IMR-90 (cell line): ENCODE results near the gene TM2D3. TPM values are rescaled to one million over a fixed set of nuclear protein-coding genes. Genes with fewer than 3 reads are reported as not detected.

Source experiments
- ATAC-seq: fragments of 200-7000 bp; cut with Tn5 transposase; 2 replicates; pipeline ENCODE4 v1.9.1; 2020; ENCODE audit warnings: low read depth, mild to moderate bottlenecking, moderate library complexity
- BruUV-seq: library from RNA; stranded (reverse); fragments of 400-500 nt; replicated peaks from 2 replicates; lab custom pipeline; 2021; lab: Mats Ljungman, UMichigan
- CTCF ChIA-PET: fragments of 300-600 bp; formaldehyde crosslinking; extraction: SDS; loops from one replicate; lab custom pipeline; 2021; ENCODE audit warnings: antibody characterized with exemption; lab: Yijun Ruan, JAX
- POLR2A ChIA-PET: fragments of 300-600 bp; sonication (Branson Sonifier 250); formaldehyde crosslinking; loops from one replicate; lab custom pipeline; 2022; ENCODE audit warnings: antibody characterized with exemption; ENCODE audit not compliant: unreplicated experiment; lab: Charles Lee
- DNase-seq: peaks from one replicate; pipeline ENCODE4 v3.0.0; 2013
- H2AFZ ChIP-seq: replicated peaks from 2 replicates; pipeline ENCODE3; 2013; ENCODE audit warnings: low read length, mild to moderate bottlenecking; ENCODE audit not compliant: poor library complexity
- H2AK5ac ChIP-seq: 2 replicates; pipeline ENCODE4 v1.6.1; 2013; ENCODE audit warnings: low read depth, low read length, inconsistent platforms
- H2AK9ac ChIP-seq: replicated peaks from 2 replicates; pipeline ENCODE3; 2013; ENCODE audit warnings: mild to moderate bottlenecking, low read depth, low read length, moderate library complexity; ENCODE audit not compliant: poor library complexity
- H2BK120ac ChIP-seq: 2 replicates; pipeline ENCODE4 v1.6.1; 2013; ENCODE audit warnings: low read depth, low read length, inconsistent platforms
- H2BK15ac ChIP-seq: 3 replicates; pipeline ENCODE4 v1.6.1; 2013; ENCODE audit warnings: low read depth, low read length, inconsistent platforms
- H2BK20ac ChIP-seq: 2 replicates; pipeline ENCODE4 v1.6.1; 2013; ENCODE audit warnings: low read depth, mild to moderate bottlenecking, inconsistent platforms, low read length, moderate library complexity
- H2BK5ac ChIP-seq: 2 replicates; pipeline ENCODE4 v1.6.1; 2013; ENCODE audit warnings: mild to moderate bottlenecking, low read depth, low read length, inconsistent platforms; ENCODE audit not compliant: poor library complexity, severe bottlenecking
- H3K14ac ChIP-seq: replicated peaks from 2 replicates; pipeline ENCODE4 v1.6.1; 2013; ENCODE audit warnings: low read depth, low read length, inconsistent platforms
- H3K18ac ChIP-seq: 2 replicates; pipeline ENCODE4 v1.6.1; 2013; ENCODE audit warnings: low read depth, low read length, control low read depth
- H3K23ac ChIP-seq: 2 replicates; pipeline ENCODE4 v1.6.1; 2013; ENCODE audit warnings: low read depth, low read length, inconsistent platforms
- H3K27ac ChIP-seq: 2 replicates; pipeline ENCODE4 v1.5.1; 2013; ENCODE audit warnings: mild to moderate bottlenecking, control low read depth, low read length; ENCODE audit not compliant: insufficient read depth
- H3K27me3 ChIP-seq: 2 replicates; pipeline ENCODE4 v1.6.1; 2013; ENCODE audit warnings: low read length; ENCODE audit not compliant: control insufficient read depth, insufficient read depth
- H3K36me3 ChIP-seq: 2 replicates; pipeline ENCODE4 v1.6.1; 2013; ENCODE audit warnings: low read length, mixed read lengths; ENCODE audit not compliant: control insufficient read depth, insufficient read depth
- H3K4ac ChIP-seq: 2 replicates; pipeline ENCODE4 v1.6.1; 2013; ENCODE audit warnings: low read depth, low read length, inconsistent platforms
- H3K4me1 ChIP-seq: 2 replicates; pipeline ENCODE4 v1.6.1; 2013; ENCODE audit warnings: low read length, mixed read lengths; ENCODE audit not compliant: control insufficient read depth, insufficient read depth
- H3K4me2 ChIP-seq: 2 replicates; pipeline ENCODE4 v1.6.1; 2013; ENCODE audit warnings: low read depth, mild to moderate bottlenecking, control low read depth, low read length, moderate library complexity
- H3K4me3 ChIP-seq: 2 replicates; pipeline ENCODE4 v1.5.1; 2013; ENCODE audit warnings: low read depth, mild to moderate bottlenecking, control low read depth, low read length, moderate library complexity; ENCODE audit not compliant: insufficient read depth
- H3K56ac ChIP-seq: 2 replicates; pipeline ENCODE4 v1.6.1; 2013; ENCODE audit warnings: low read length, inconsistent platforms; ENCODE audit not compliant: insufficient read depth; ENCODE audit errors: extremely low read depth
- H3K79me1 ChIP-seq, 2 experiments: 2 replicates each; pipeline ENCODE4 v1.6.1; 2013; ENCODE audit warnings: low read length in 2 of 2, inconsistent platforms in 1 of 2, low read depth in 1 of 2
- H3K9ac ChIP-seq: 2 replicates; pipeline ENCODE4 v1.6.1; 2013; ENCODE audit warnings: low read depth, low read length, control low read depth
- H3K9me1 ChIP-seq: 2 replicates; pipeline ENCODE4 v1.6.1; 2013; ENCODE audit warnings: low read length, inconsistent platforms; ENCODE audit not compliant: insufficient read depth
- H3K9me3 ChIP-seq: 2 replicates; pipeline ENCODE4 v1.6.1; 2013; ENCODE audit warnings: low read length; ENCODE audit not compliant: control insufficient read depth, insufficient read depth
- H4K20me1 ChIP-seq: 2 replicates; pipeline ENCODE4 v1.6.1; 2013; ENCODE audit warnings: low read length, inconsistent platforms; ENCODE audit not compliant: insufficient read depth
- H4K5ac ChIP-seq: 2 replicates; pipeline ENCODE4 v1.6.1; 2013; ENCODE audit warnings: mild to moderate bottlenecking, low read depth, low read length, control low read depth
- H4K8ac ChIP-seq, 2 experiments: 2 replicates each; pipeline ENCODE4 v1.6.1; 2013; ENCODE audit warnings: low read depth in 2 of 2, low read length in 2 of 2, control low read depth in 1 of 2, inconsistent platforms in 1 of 2
- H4K91ac ChIP-seq: 2 replicates; pipeline ENCODE4 v1.6.1; 2013; ENCODE audit warnings: low read depth, low read length, inconsistent platforms; ENCODE audit not compliant: insufficient read depth
- BHLHE40 ChIP-seq: fragments of 150-350 bp; IDR thresholded peaks from 2 replicates; pipeline ENCODE4 v1.6.1; 2016; ENCODE audit warnings: mild to moderate bottlenecking, low read depth, low read length
- CEBPB ChIP-seq: IDR thresholded peaks from 2 replicates; pipeline ENCODE4 v1.6.1; 2012; ENCODE audit warnings: low read depth, low read length, improper control_type of control experiment
- CHD1 ChIP-seq: IDR thresholded peaks from 2 replicates; pipeline ENCODE4 v1.6.1; 2012; ENCODE audit warnings: low read depth, low read length, improper control_type of control experiment
- CTCF ChIP-seq: conservative IDR thresholded peaks from 2 replicates; pipeline ENCODE4 v1.5.1; 2012; ENCODE audit warnings: mild to moderate bottlenecking, low read depth, low read length, improper control_type of control experiment
- FOS ChIP-seq: fragments of 150-350 bp; IDR thresholded peaks from 2 replicates; pipeline ENCODE4 v1.6.1; 2016; ENCODE audit warnings: low read depth, low read length
- MAFK ChIP-seq: IDR thresholded peaks from 2 replicates; pipeline ENCODE4 v1.6.1; 2012; ENCODE audit warnings: low read depth, low read length, improper control_type of control experiment
- MAZ ChIP-seq: IDR thresholded peaks from 2 replicates; pipeline ENCODE4 v1.6.1; 2012; ENCODE audit warnings: low read depth, mild to moderate bottlenecking, low read length, improper control_type of control experiment, moderate library complexity, borderline replicate concordance
- MXI1 ChIP-seq: IDR thresholded peaks from 2 replicates; pipeline ENCODE4 v1.6.1; 2012; ENCODE audit warnings: low read depth, mild to moderate bottlenecking, low read length, moderate library complexity, borderline replicate concordance
- NFE2L2 ChIP-seq: fragments of 150-350 bp; IDR thresholded peaks from 2 replicates; pipeline ENCODE4 v1.6.1; 2016; ENCODE audit warnings: low read depth, mild to moderate bottlenecking, low read length
- POLR2A ChIP-seq: IDR thresholded peaks from 2 replicates; pipeline ENCODE4 v1.6.1; 2012; ENCODE audit warnings: mild to moderate bottlenecking, low read depth, low read length
- RAD21 ChIP-seq: IDR thresholded peaks from 2 replicates; pipeline ENCODE4 v1.6.1; 2012; ENCODE audit warnings: low read length, improper control_type of control experiment
- RCOR1 ChIP-seq: IDR thresholded peaks from 2 replicates; pipeline ENCODE4 v1.6.1; 2012; ENCODE audit warnings: mild to moderate bottlenecking, low read length, improper control_type of control experiment; ENCODE audit not compliant: insufficient replicate concordance
- RFX5 ChIP-seq: IDR thresholded peaks from 2 replicates; pipeline ENCODE4 v1.8.0; 2012; ENCODE audit warnings: low read depth, mild to moderate bottlenecking, low read length, moderate library complexity
- SMC3 ChIP-seq: fragments of 150-350 bp; IDR thresholded peaks from 2 replicates; pipeline ENCODE4 v1.6.1; 2016; ENCODE audit warnings: low read depth, mild to moderate bottlenecking, antibody characterized with exemption, low read length, moderate library complexity
- WGBS, 2 experiments: methylation state at CpG; one replicate each; pipeline versions ENCODE4 v1.1.5 to v1.1.7; 2013; ENCODE audit warnings: missing lambda C conversion rate in 2 of 2; ENCODE audit not compliant: insufficient read length in 1 of 2; ENCODE audit errors: extremely low coverage in 2 of 2; 5-methylcytosine and 5-hydroxymethylcytosine counted together
- dilution Hi-C: fragments of 300-500 bp; cut with HindIII; formaldehyde crosslinking; loops from one replicate; pipeline ENCODE4 v1.14.3; 2018; ENCODE audit warnings: low sequenced_read_pairs; ENCODE audit not compliant: unreplicated experiment
- in situ Hi-C: fragments of 300-500 bp; cut with MboI; formaldehyde crosslinking; loops from 3 replicates; pipeline ENCODE4 v1.14.3; 2019; ENCODE audit warnings: low sequenced_read_pairs, inconsistent platforms, mixed read lengths
- intact Hi-C: fragments of 100-400 bp; cut with micrococcal nuclease; formaldehyde crosslinking; loops from 2 replicates; pipeline ENCODE4 v1.10.0; 2022
- polyA plus RNA-seq, 3 experiments: library from polyadenylated mRNA; depleted of rRNA; stranded (reverse); fragments of >200 nt; gene quantifications; 2 replicates each; pipeline ENCODE4 v1.2.3, GENCODE V29; 2012; ENCODE audit warnings: low replicate concordance in 1 of 3
- total RNA-seq: library from RNA; depleted of rRNA; stranded (reverse); fragments of >200 nt; gene quantifications from 2 replicates; pipeline ENCODE4 v1.2.3, GENCODE V29; 2012
- TF ChIP-seq, protein P1 (sequence below): fragments of 150-350 bp; IDR thresholded peaks from 2 replicates; pipeline ENCODE4 v1.6.1; 2016; ENCODE audit warnings: low read depth, mild to moderate bottlenecking, low read length, moderate library complexity, borderline replicate concordance
- TF ChIP-seq, protein P2 (sequence below): fragments of 150-350 bp; IDR thresholded peaks from 2 replicates; pipeline ENCODE4 v1.6.1; 2017; ENCODE audit warnings: mild to moderate bottlenecking, antibody characterized with exemption, low read length, low read depth

Gene TM2D3
- total and polyA plus RNA-seq, 2 of the 4 experiments (the other 2 are of a cell fraction) = 27.4 to 34.5 TPM

DNA sequence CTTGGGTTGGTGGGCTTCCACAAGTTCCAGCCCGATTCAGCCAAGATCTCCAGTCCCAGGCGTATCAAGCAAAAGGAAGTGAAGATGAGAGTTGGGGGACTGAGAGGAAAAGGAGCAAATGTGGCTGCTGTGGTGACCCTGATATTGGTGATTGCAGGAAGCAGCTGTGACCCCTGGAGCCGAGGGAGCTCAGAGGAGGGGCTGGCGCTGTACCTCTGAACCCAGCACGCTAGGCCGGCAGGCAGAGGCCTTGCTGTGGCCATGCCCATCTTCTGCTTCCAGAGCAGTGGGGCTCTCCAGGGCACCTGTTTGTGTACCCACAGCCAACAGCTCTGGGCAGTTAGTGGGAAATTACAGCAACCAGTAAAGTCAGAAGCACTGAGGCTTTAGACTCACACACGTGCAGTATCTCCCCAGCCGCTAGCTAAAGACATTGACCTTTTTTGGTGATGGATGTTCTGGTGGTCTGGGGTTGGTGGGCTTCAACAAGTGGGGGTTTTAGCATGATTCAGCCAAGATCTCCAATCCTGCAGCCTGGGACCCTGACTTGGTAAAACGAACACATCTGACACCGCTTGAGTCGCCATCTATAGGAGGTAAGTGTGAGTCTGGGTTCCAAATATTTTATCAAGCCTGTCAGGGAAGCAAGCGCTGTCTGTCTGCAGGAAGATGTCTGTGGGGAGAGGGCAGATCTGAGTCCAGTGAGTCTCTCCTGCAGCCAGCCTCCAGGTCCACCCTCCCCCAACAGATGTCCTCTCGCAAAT is 33.1 kb downstream of the TM2D3 start:
- Histone ChIP-seq H3K27me3 (no peaks in the 10 kb centered on the region; the same call in 1 of the 2 replicates), H4K20me1 (no peaks in the 10 kb centered on the region), H2BK120ac (no peak overlapping the region), H3K4me3 (no peak overlapping the region), H2BK20ac (no peak overlapping the region), H3K4me1 (peaks cover 3% of the 10 kb centered on the region), H3K27ac (no peak overlapping the region), H3K18ac (no peak overlapping the region), H3K4me2 (no peak overlapping the region), H4K5ac (no peak overlapping the region), H2BK15ac (no peak overlapping the region), H3K9me3 (no peaks in the 10 kb centered on the region), H3K79me1 (no peaks in the 10 kb centered on the region), H4K8ac (no peak overlapping the region), H3K4ac (no peak overlapping the region), H4K91ac (no peak overlapping the region), H3K9ac (no peak overlapping the region), H3K9me1 (0 out of 2 replicates have a peak, but pooled peaks cover 2% of the 10 kb centered on the region), H3K56ac (no peak overlapping the region), H3K14ac (no peak overlapping the region), H3K23ac (no peak overlapping the region), H2BK5ac (no peak overlapping the region), H3K36me3 (no peaks in the 10 kb centered on the region), H2AFZ (no peak overlapping the region), H2AK9ac (no peak overlapping the region), H2AK5ac (no peak overlapping the region)
- in situ Hi-C loops (no loop called here), dilution Hi-C loops (no loop called here), intact Hi-C loops (no loop called here)
- CTCF ChIA-PET = no interaction called here
- 80% methylated on average over 5 of the region's 13 CpGs; no CpG with 5 or more reads in 1 of the 2 experiments for WGBS, 2 experiments
- ATAC-seq = no peak
- TF ChIP-seq CEBPB (no peak), MAZ (no peak), MXI1 (no peak), RCOR1 (no peak), FOS (no peak), CHD1 (no peak), NFE2L2 (no peak), BHLHE40 (no peak), MAFK (no peak), RFX5 (no peak), POLR2A (no peak), SMC3 (no peak), RAD21 (no peak), CTCF (no peak)
- TF ChIP-seq, protein P1, sequence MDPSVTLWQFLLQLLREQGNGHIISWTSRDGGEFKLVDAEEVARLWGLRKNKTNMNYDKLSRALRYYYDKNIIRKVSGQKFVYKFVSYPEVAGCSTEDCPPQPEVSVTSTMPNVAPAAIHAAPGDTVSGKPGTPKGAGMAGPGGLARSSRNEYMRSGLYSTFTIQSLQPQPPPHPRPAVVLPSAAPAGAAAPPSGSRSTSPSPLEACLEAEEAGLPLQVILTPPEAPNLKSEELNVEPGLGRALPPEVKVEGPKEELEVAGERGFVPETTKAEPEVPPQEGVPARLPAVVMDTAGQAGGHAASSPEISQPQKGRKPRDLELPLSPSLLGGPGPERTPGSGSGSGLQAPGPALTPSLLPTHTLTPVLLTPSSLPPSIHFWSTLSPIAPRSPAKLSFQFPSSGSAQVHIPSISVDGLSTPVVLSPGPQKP = no peak
- TF ChIP-seq, protein P2, sequence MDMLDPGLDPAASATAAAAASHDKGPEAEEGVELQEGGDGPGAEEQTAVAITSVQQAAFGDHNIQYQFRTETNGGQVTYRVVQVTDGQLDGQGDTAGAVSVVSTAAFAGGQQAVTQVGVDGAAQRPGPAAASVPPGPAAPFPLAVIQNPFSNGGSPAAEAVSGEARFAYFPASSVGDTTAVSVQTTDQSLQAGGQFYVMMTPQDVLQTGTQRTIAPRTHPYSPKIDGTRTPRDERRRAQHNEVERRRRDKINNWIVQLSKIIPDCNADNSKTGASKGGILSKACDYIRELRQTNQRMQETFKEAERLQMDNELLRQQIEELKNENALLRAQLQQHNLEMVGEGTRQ = no peak
- BruUV-seq = no TSS peak
- no peak for DNase-seq
- POLR2A ChIA-PET = no interaction called here
